ENCODE measurements around the gene MEX3A.

DNA sequence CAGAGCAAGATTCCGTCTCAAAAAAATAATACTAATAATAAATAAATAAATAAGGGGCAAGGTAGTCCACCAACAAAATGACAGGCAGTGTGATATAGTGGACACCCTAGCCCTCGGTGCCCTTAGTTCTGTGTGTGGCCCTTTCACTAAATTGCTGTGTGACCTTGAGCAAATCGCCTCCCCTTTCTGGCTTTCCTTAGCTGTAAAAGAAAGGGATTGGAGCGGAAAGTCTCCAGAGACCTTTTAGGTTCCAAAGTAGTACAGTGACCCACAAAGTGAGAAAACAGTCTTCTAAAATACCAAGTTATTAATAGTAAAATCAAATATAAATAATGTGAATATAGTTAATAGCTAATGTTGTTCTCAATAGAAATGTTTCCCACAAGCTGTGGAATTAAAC, 39.8 kb upstream of the MEX3A start:
- TF ChIP-seq POLR2A (IDR thresholded peaks at IDR 0.05; ENCODE audit: low read depth, low read length) (no peak), POLR2AphosphoS5 (IDR thresholded peaks at IDR 0.05; ENCODE audit: low read depth, low read length) (no peak)

Data from GM12892 (cell line).